H1 (cell line): ENCODE data around the gene FADS2. TPM values are rescaled to one million over a fixed set of nuclear protein-coding genes. Genes with fewer than 3 reads are reported as not detected.

Source experiments
- CTCF ChIA-PET: fragments of 300-600 bp; sonication (Branson Sonifier 250); formaldehyde crosslinking; loops from one replicate; lab custom pipeline; 2021; ENCODE audit not compliant: partially characterized antibody; lab: Charles Lee
- POLR2A ChIA-PET: fragments of 300-600 bp; sonication (Branson Sonifier 250); formaldehyde crosslinking; loops from one replicate; lab custom pipeline; 2021; ENCODE audit warnings: inconsistent platforms; ENCODE audit not compliant: partially characterized antibody; lab: Charles Lee
- DNase-seq, 2 experiments: peaks; one replicate each; pipeline versions ENCODE4 v3.0.0 to v3.0.0-alpha.2; 2010 to 2022; ENCODE audit warnings: low spot score in 2 of 2, low read depth in 1 of 2, mixed read lengths in 1 of 2
- FAIRE-seq: peaks from 2 replicates; lab custom pipeline; 2011; peaks lifted over from hg19 to GRCh38; lab: Jason Lieb, UNC
- H2AFZ ChIP-seq: 2 replicates; pipeline ENCODE4 v1.8.1; 2012; ENCODE audit warnings: low read length, inconsistent platforms
- H2AK5ac ChIP-seq: 2 replicates; pipeline ENCODE4 v1.6.1; 2013; ENCODE audit warnings: low read depth, low read length
- H2BK120ac ChIP-seq: replicated peaks from 2 replicates; pipeline ENCODE3; 2013; ENCODE audit warnings: low read depth, low read length, inconsistent platforms
- H2BK12ac ChIP-seq: 2 replicates; pipeline ENCODE4 v1.6.1; 2013; ENCODE audit warnings: low read depth, low read length
- H2BK15ac ChIP-seq: 2 replicates; pipeline ENCODE4 v1.6.1; 2013; ENCODE audit warnings: low read length
- H2BK20ac ChIP-seq: 2 replicates; pipeline ENCODE4 v1.6.1; 2013; ENCODE audit warnings: low read length
- H2BK5ac ChIP-seq: 2 replicates; pipeline ENCODE4 v1.6.1; 2013; ENCODE audit warnings: low read depth, low read length
- H3K14ac ChIP-seq: 2 replicates; pipeline ENCODE4 v1.6.1; 2013; ENCODE audit warnings: inconsistent platforms; ENCODE audit not compliant: insufficient read length
- H3K18ac ChIP-seq: 2 replicates; pipeline ENCODE4 v1.6.1; 2013; ENCODE audit warnings: low read length; ENCODE audit errors: extremely low read depth
- H3K23ac ChIP-seq: 2 replicates; pipeline ENCODE4 v1.6.1; 2013; ENCODE audit warnings: inconsistent platforms; ENCODE audit not compliant: insufficient read length
- H3K23me2 ChIP-seq: 2 replicates; pipeline ENCODE4 v1.6.1; 2013; ENCODE audit warnings: low read depth, low read length
- H3K27ac ChIP-seq: 2 replicates; pipeline ENCODE4 v1.6.1; 2011; ENCODE audit warnings: low read depth, low read length, inconsistent platforms
- H3K27me3 ChIP-seq, 4 experiments: replicated peaks in 1 of 4; 1 replicate in 1 of 4; 2 replicates in 3 of 4; pipeline versions ENCODE4 v1.6.1 to v1.8.1; 2011 to 2013; ENCODE audit warnings: low read length in 3 of 4, mild to moderate bottlenecking in 3 of 4, inconsistent platforms in 2 of 4, mixed read lengths in 2 of 4, moderate library complexity in 1 of 4; ENCODE audit not compliant: control insufficient read depth in 3 of 4, insufficient read depth in 3 of 4; ENCODE audit errors: extremely low read depth in 1 of 4
- H3K36me3 ChIP-seq, 4 experiments: 2 replicates each; pipeline versions ENCODE4 v1.6.1 to v1.8.1; 2011 to 2013; ENCODE audit warnings: mild to moderate bottlenecking in 4 of 4, low read length in 3 of 4, moderate library complexity in 2 of 4, control low read depth in 1 of 4, inconsistent platforms in 1 of 4; ENCODE audit not compliant: insufficient read depth in 4 of 4, control insufficient read depth in 2 of 4
- H3K4ac ChIP-seq: replicated peaks from 2 replicates; pipeline ENCODE3; 2013; ENCODE audit warnings: low read length, low read depth, mixed read lengths, inconsistent platforms; ENCODE audit not compliant: insufficient read length
- H3K4me1 ChIP-seq, 4 experiments: replicated peaks in 1 of 4; 1 replicate in 1 of 4; 2 replicates in 3 of 4; pipeline versions ENCODE4 v1.6.1 to v1.8.1; 2011 to 2013; ENCODE audit warnings: low read length in 3 of 4, inconsistent platforms in 2 of 4, mixed read lengths in 1 of 4; ENCODE audit not compliant: insufficient read depth in 4 of 4, control insufficient read depth in 3 of 4
- H3K4me2 ChIP-seq, 2 experiments: 2 replicates each; pipeline versions ENCODE4 v1.6.1 to v1.8.1; 2011 to 2013; ENCODE audit warnings: low read depth in 2 of 2, low read length in 2 of 2, control low read depth in 1 of 2, inconsistent platforms in 1 of 2, mild to moderate bottlenecking in 1 of 2; ENCODE audit not compliant: insufficient read depth in 1 of 2
- H3K4me3 ChIP-seq, 4 experiments: fragments of 200-600, 300-600 bp in 1 of 4; sonication (generic), shearing (Covaris generic), sonication (Bioruptor Twin) in 1 of 4; 2 replicates each; pipeline versions ENCODE4 v1.5.1 to v1.8.1; 2011 to 2016; ENCODE audit warnings: low read length in 4 of 4, low read depth in 3 of 4, control low read depth in 2 of 4, inconsistent platforms in 2 of 4, mild to moderate bottlenecking in 2 of 4, mixed read lengths in 1 of 4, moderate library complexity in 1 of 4; ENCODE audit not compliant: insufficient read depth in 2 of 4; ENCODE audit errors: extremely low read depth in 1 of 4
- H3K56ac ChIP-seq: replicated peaks from 2 replicates; pipeline ENCODE3; 2013; ENCODE audit warnings: low read depth, mild to moderate bottlenecking, mixed read lengths, low read length, inconsistent platforms; ENCODE audit not compliant: insufficient read length
- H3K79me1 ChIP-seq: 2 replicates; pipeline ENCODE4 v1.6.1; 2013; ENCODE audit warnings: low read depth, low read length, control low read depth
- H3K79me2 ChIP-seq, 2 experiments: 2 replicates each; pipeline versions ENCODE4 v1.6.1 to v1.8.1; 2012 to 2013; ENCODE audit warnings: low read length in 2 of 2, mild to moderate bottlenecking in 2 of 2, inconsistent platforms in 1 of 2; ENCODE audit not compliant: insufficient read depth in 2 of 2, control insufficient read depth in 1 of 2
- H3K9ac ChIP-seq, 4 experiments: replicated peaks in 1 of 4; 1 replicate in 1 of 4; 2 replicates in 3 of 4; pipeline versions ENCODE4 v1.6.1 to v1.8.1; 2011 to 2013; ENCODE audit warnings: low read depth in 3 of 4, low read length in 3 of 4, control low read depth in 2 of 4, mild to moderate bottlenecking in 2 of 4, moderate library complexity in 2 of 4, inconsistent platforms in 1 of 4; ENCODE audit errors: extremely low read depth in 1 of 4
- H3K9me3 ChIP-seq, 2 experiments: 2 replicates each; pipeline versions ENCODE4 v1.6.1 to v1.8.1; 2012 to 2013; ENCODE audit warnings: mild to moderate bottlenecking in 2 of 2, moderate library complexity in 2 of 2, control low read depth in 1 of 2, inconsistent platforms in 1 of 2, low read depth in 1 of 2, low read length in 1 of 2, mixed read lengths in 1 of 2; ENCODE audit not compliant: insufficient read depth in 2 of 2
- H4K20me1 ChIP-seq, 2 experiments: replicated peaks in 1 of 2; 2 replicates each; pipeline versions ENCODE3 to v1.8.1; 2011 to 2013; ENCODE audit warnings: inconsistent platforms in 2 of 2, low read length in 2 of 2, mild to moderate bottlenecking in 1 of 2; ENCODE audit not compliant: insufficient read depth in 2 of 2, control insufficient read depth in 1 of 2
- H4K5ac ChIP-seq: 2 replicates; pipeline ENCODE4 v1.6.1; 2013; ENCODE audit warnings: low read length, low read depth, mixed read lengths, inconsistent platforms; ENCODE audit not compliant: insufficient read length
- H4K8ac ChIP-seq: 2 replicates; pipeline ENCODE4 v1.8.0; 2013; ENCODE audit warnings: mild to moderate bottlenecking, moderate library complexity, low read length, inconsistent platforms; ENCODE audit not compliant: insufficient read depth; ENCODE audit errors: extremely low read depth
- H4K91ac ChIP-seq: replicated peaks from 2 replicates; pipeline ENCODE3; 2013; ENCODE audit warnings: low read length, mixed read lengths, inconsistent platforms; ENCODE audit not compliant: insufficient read length
- POLR2A ChIP-seq, 2 experiments: IDR thresholded peaks; 1 replicate in 1 of 2; 2 replicates in 1 of 2; pipeline ENCODE4 v1.6.1; 2011; ENCODE audit warnings: low read depth in 2 of 2, low read length in 2 of 2, mild to moderate bottlenecking in 2 of 2; ENCODE audit errors: control extremely low read depth in 1 of 2
- RBBP5 ChIP-seq: IDR thresholded peaks from 2 replicates; pipeline ENCODE4 v1.7.1; 2012; ENCODE audit warnings: low read depth, mild to moderate bottlenecking, inconsistent platforms, low read length, moderate library complexity, borderline replicate concordance
- SP1 ChIP-seq: IDR thresholded peaks from 2 replicates; pipeline ENCODE4 v1.6.1; 2011; ENCODE audit warnings: low read depth, low read length
- SUZ12 ChIP-seq: fragments of 200-600 bp; sonication (generic); IDR thresholded peaks from 2 replicates; pipeline ENCODE4 v1.6.1; 2012; ENCODE audit warnings: mild to moderate bottlenecking, inconsistent platforms, low read length, moderate library complexity, mixed read lengths
- TAF1 ChIP-seq: IDR thresholded peaks from 2 replicates; pipeline ENCODE4 v1.6.1; 2011; ENCODE audit warnings: mild to moderate bottlenecking, low read depth, low read length
- TBP ChIP-seq: IDR thresholded peaks from 2 replicates; pipeline ENCODE4 v1.6.1; 2011; ENCODE audit warnings: low read depth, low read length, improper control_type of control experiment
- WGBS, 2 experiments: shearing (Covaris generic) in 1 of 2; methylation state at CpG; one replicate each; pipeline versions ENCODE4 v1.1.6 to v1.1.7; 2013 to 2015; ENCODE audit warnings: low lambda C conversion rate in 2 of 2, mixed read lengths in 2 of 2, inconsistent platforms in 1 of 2, low coverage in 1 of 2, missing lambda C conversion rate in 1 of 2; ENCODE audit not compliant: insufficient replicate concordance in 2 of 2, insufficient coverage in 1 of 2, insufficient read length in 1 of 2; ENCODE audit errors: extremely low coverage in 1 of 2, missing lambda C conversion rate in 1 of 2; 5-methylcytosine and 5-hydroxymethylcytosine counted together
- polyA plus RNA-seq, 7 experiments: library from polyadenylated mRNA; depleted of rRNA in 3 of 7; stranded (reverse) in 5 of 7; unstranded in 2 of 7; fragments of >200 nt in 5 of 7; fragments of 200-250 nt in 2 of 7; gene quantifications; 1 replicate in 5 of 7; 2 replicates in 1 of 7; 4 replicates in 1 of 7; pipeline versions ENCODE4 v1.2.1 to v1.2.3, GENCODE V29; 2011 to 2013; ENCODE audit warnings: missing spikeins in 2 of 7, mixed read lengths in 2 of 7
- total RNA-seq: library from RNA; stranded (reverse); fragmentation: NEBNext Ultra II Directional; extraction: Animal tissue kit (Norgen Biotek cat#: 25700); gene quantifications from 2 replicates; pipeline ENCODE4 v1.2.1, GENCODE V29; 2021

FADS2 gene
- total and polyA plus RNA-seq, 2 of the 8 experiments (the other 6 are each of a cell fraction or from before 2014, with no cell fraction given): 499 to 701 TPM

DNA sequence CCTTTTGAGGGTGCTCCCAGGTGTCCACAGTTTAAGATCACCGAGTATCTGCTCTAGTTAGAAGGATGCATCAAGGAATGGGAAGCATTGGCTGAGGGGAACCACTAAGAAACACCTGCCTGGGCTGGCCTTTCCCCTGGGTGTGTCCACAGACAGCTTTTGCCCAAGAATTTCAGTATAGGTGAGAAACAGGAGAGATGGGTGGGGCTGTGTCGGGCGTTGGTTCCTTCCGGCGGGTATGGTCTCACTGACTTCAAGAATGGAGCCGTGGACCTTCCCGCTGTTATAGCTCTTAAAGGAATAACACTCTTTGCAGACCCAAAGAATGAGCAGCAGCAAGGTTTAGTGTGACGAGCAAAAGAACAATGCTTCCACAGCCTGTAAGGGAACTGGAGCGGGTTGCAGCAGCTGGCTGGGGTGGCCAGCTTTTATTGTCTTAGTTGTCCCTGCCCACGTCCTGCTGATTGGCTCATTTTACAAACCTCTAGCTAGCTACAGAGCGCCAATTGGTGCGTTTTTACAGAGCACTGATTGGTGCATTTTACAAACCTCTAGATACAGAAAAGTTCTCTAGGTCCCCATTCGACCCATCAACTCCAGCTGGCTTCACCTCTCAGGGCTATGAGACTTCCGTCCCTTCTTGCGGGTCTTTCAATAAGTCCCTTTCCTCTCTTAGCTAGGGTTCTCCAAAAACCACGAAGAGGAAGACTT, 13.7 kb upstream of the FADS2 start:
- H4K5ac ChIP-seq: peak overlapping the region; percentile 53
- peak overlapping the region; percentile 88 for H2BK20ac ChIP-seq
- POLR2A ChIA-PET: interaction anchor here (0.7 to 16.2 kb wide), 17 partner anchors 13 to 334 kb away, joined by 3 to 354 read pairs (median 4); partner anchors contain the start of genes FADS2, FEN1 and TMEM258
- no peak overlapping the region for H3K23ac ChIP-seq
- FAIRE-seq (no peak), DNase-seq (no peak)
- H3K23me2 ChIP-seq: peaks cover 7% of the 10 kb centered on the region; the same call in 1 of the 2 replicates
- H3K4me2 ChIP-seq: peak overlapping the region; percentile 81 to 87
- peaks cover 2 to 9% (median 5%) of the 10 kb centered on the region in 4 experiments; a peak in 5 of 7 replicates for H3K4me1 ChIP-seq
- peak overlapping the region; percentile 41 to 78 (median 63); a peak in 7 of 8 replicates for H3K4me3 ChIP-seq
- 79% methylated on average over 15 of the region's 16 CpGs; no CpG with 5 or more reads in 1 of the 2 experiments for WGBS, 2 experiments
- H4K8ac ChIP-seq: peak overlapping the region; percentile 26; the same call in 1 of the 2 replicates
- TF ChIP-seq TBP: peak; percentile 87
- peak in 1 of 2 experiments; percentile 73; a peak in 2 of 3 replicates for TF ChIP-seq POLR2A (IDR thresholded peaks at IDR 0.05; ENCODE audit: control extremely low read depth in 1 of 2, low read depth in 2 of 2, low read length in 2 of 2)
- peak; percentile 41 for TF ChIP-seq TAF1
- TF ChIP-seq SUZ12: no peak
- no peak for TF ChIP-seq RBBP5
- peak; percentile 68; the same call in 1 of the 2 replicates for TF ChIP-seq SP1
- peak overlapping the region; percentile 54 for H2AK5ac ChIP-seq
- peaks cover 0 to 2% of the 10 kb centered on the region in 2 experiments; a peak in 1 of 4 replicates for H3K9me3 ChIP-seq
- H3K79me2 ChIP-seq: peaks cover 0 to 36% of the 10 kb centered on the region in 2 experiments; a peak in 2 of 4 replicates
- no peak overlapping the region for H3K14ac ChIP-seq
- H4K91ac ChIP-seq: peak overlapping the region; percentile 64
- peaks cover 6% of the 10 kb centered on the region; the same call in 1 of the 2 replicates for H3K79me1 ChIP-seq
- H3K4ac ChIP-seq: peak overlapping the region; percentile 15
- H2AFZ ChIP-seq: 0 out of 2 replicates have a peak overlapping the region, but pooled peaks have one; percentile 19
- H3K9ac ChIP-seq: peak overlapping the region in 3 of 4 experiments; percentile 72 to 84 (median 76); a peak in 6 of 7 replicates
- H3K36me3 ChIP-seq: peaks cover 24 to 46% (median 37%) of the 10 kb centered on the region in 4 experiments
- H2BK15ac ChIP-seq: peak overlapping the region; percentile 66; the same call in 1 of the 2 replicates
- CTCF ChIA-PET: interaction anchor here (0.7 to 10.2 kb wide), 13 partner anchors 9 to 267 kb away, joined by 3 to 118 read pairs (median 5); partner anchors contain the start of genes FADS2 and FEN1
- peak overlapping the region; percentile 94 for H3K27ac ChIP-seq
- H3K18ac ChIP-seq: peak overlapping the region; percentile 99
- peak overlapping the region; percentile 84 for H2BK12ac ChIP-seq
- peaks cover 0 to 8% of the 10 kb centered on the region in 2 experiments for H4K20me1 ChIP-seq
- no peaks in the 10 kb centered on the region for H3K27me3 ChIP-seq
- H2BK5ac ChIP-seq: peak overlapping the region; percentile 94
- H2BK120ac ChIP-seq: peak overlapping the region; percentile 1
- H3K56ac ChIP-seq: peak overlapping the region; percentile 1
